WTC11 (cell line): ENCODE results near the gene APOL1. TPM values are rescaled to one million over a fixed set of nuclear protein-coding genes. Genes with fewer than 3 reads are reported as not detected.
A peak's percentile ranks its signal among the peaks of the same experiment; 100 is the strongest.

ENCODE experiments used
- ATAC-seq: fragments of 200-7000 bp; cut with Tn5 transposase; 2 replicates; pipeline ENCODE4 v1.10.0; 2021; ENCODE audit warnings: mild to moderate bottlenecking, moderate library complexity
- CTCF ChIA-PET: fragments of 300-600 bp; sonication (Branson Sonifier 250); formaldehyde crosslinking; loops from one replicate; lab custom pipeline; 2021; ENCODE audit warnings: antibody characterized with exemption; lab: Charles Lee
- POLR2A ChIA-PET: fragments of 350-600 bp; sonication (Branson Sonifier 250); formaldehyde crosslinking; loops from one replicate; lab custom pipeline; 2021; ENCODE audit warnings: antibody characterized with exemption; lab: Charles Lee
- DNase-seq: peaks from one replicate; pipeline ENCODE4 v3.0.0; 2021; ENCODE audit warnings: low spot score
- H3K27ac Mint-ChIP-seq: 2 replicates; pipeline ENCODE4 v1.8.0; 2021; ENCODE audit warnings: mixed read lengths
- H3K27me3 Mint-ChIP-seq: 2 replicates; pipeline ENCODE4 v1.8.0; 2021; ENCODE audit warnings: low read depth, mild to moderate bottlenecking, moderate library complexity, mixed read lengths
- H3K36me3 Mint-ChIP-seq: 2 replicates; pipeline ENCODE4 v1.8.0; 2021; ENCODE audit warnings: mixed read lengths
- H3K4me1 Mint-ChIP-seq: 2 replicates; pipeline ENCODE4 v1.8.0; 2022; ENCODE audit warnings: mixed read lengths
- H3K4me3 Mint-ChIP-seq: 2 replicates; pipeline ENCODE4 v1.8.0; 2021; ENCODE audit warnings: mild to moderate bottlenecking, moderate library complexity, mixed read lengths
- H3K9me3 Mint-ChIP-seq: 2 replicates; pipeline ENCODE4 v1.8.0; 2021; ENCODE audit warnings: mixed read lengths
- CBFB ChIP-seq: sonication (generic); formaldehyde crosslinking; IDR thresholded peaks from 2 replicates; pipeline ENCODE4 v1.8.1; 2022; ENCODE audit warnings: mild to moderate bottlenecking, low read depth, missing genetic modification reagents
- IRF2 ChIP-seq: sonication (generic); formaldehyde crosslinking; IDR thresholded peaks from 2 replicates; pipeline ENCODE4 v1.8.0; 2022; ENCODE audit warnings: low read depth, missing genetic modification reagents, borderline replicate concordance
- NFE2L1 ChIP-seq: sonication (generic); formaldehyde crosslinking; IDR thresholded peaks from 2 replicates; pipeline ENCODE4 v1.8.1; 2023; ENCODE audit warnings: missing genetic modification reagents
- PRRX2 ChIP-seq: fragments of 250-450 bp; sonication (Bioruptor Pico); IDR thresholded peaks from 2 replicates; pipeline ENCODE4 v1.8.0; 2021; ENCODE audit warnings: mild to moderate bottlenecking
- TEAD4 ChIP-seq: sonication (generic); formaldehyde crosslinking; IDR thresholded peaks from 2 replicates; pipeline ENCODE4 v1.8.0; 2022; ENCODE audit warnings: mild to moderate bottlenecking, missing genetic modification reagents
- ZNF138 ChIP-seq: sonication (generic); formaldehyde crosslinking; conservative IDR thresholded peaks from 2 replicates; pipeline ENCODE4 v1.8.1; 2022; ENCODE audit warnings: mild to moderate bottlenecking, moderate library complexity, missing genetic modification reagents
- ZNF219 ChIP-seq: sonication (generic); formaldehyde crosslinking; IDR thresholded peaks from 2 replicates; pipeline ENCODE4 v1.8.0; 2023; ENCODE audit warnings: missing genetic modification reagents, mild to moderate bottlenecking, borderline replicate concordance
- ZNF416 ChIP-seq: fragments of 250-450 bp; sonication (Bioruptor Pico); IDR thresholded peaks from 2 replicates; pipeline ENCODE4 v1.9.0; 2021; ENCODE audit warnings: mild to moderate bottlenecking, inconsistent platforms
- ZNF423 ChIP-seq: fragments of 250-450 bp; sonication (Bioruptor Pico); IDR thresholded peaks from 2 replicates; pipeline ENCODE4 v2.1.2; 2022; ENCODE audit warnings: mild to moderate bottlenecking, moderate library complexity
- total RNA-seq: library from RNA; stranded (reverse); gene quantifications from 3 replicates; pipeline ENCODE4 v1.2.3, GENCODE V29; 2021
- TF ChIP-seq, protein P1 (sequence below): fragments of 250-450 bp; sonication (Bioruptor Pico); IDR thresholded peaks from 2 replicates; pipeline ENCODE4 v1.9.0; 2021; ENCODE audit warnings: mild to moderate bottlenecking
- TF ChIP-seq, protein P2 (sequence below): sonication (generic); formaldehyde crosslinking; IDR thresholded peaks from 2 replicates; pipeline ENCODE4 v1.8.1; 2023; ENCODE audit warnings: mild to moderate bottlenecking, missing genetic modification reagents, borderline replicate concordance
- TF ChIP-seq, protein P3 (sequence below): fragments of 250-450 bp; sonication (Bioruptor Pico); IDR thresholded peaks from 2 replicates; pipeline ENCODE4 v1.9.0; 2021; ENCODE audit warnings: mild to moderate bottlenecking
- TF ChIP-seq, protein P4 (sequence below): sonication (generic); formaldehyde crosslinking; IDR thresholded peaks from 2 replicates; pipeline ENCODE4 v1.8.0; 2022; ENCODE audit warnings: missing genetic modification reagents

APOL1 gene
- total RNA-seq, 1 experiment from 2014 or later = 0.35 TPM

DNA sequence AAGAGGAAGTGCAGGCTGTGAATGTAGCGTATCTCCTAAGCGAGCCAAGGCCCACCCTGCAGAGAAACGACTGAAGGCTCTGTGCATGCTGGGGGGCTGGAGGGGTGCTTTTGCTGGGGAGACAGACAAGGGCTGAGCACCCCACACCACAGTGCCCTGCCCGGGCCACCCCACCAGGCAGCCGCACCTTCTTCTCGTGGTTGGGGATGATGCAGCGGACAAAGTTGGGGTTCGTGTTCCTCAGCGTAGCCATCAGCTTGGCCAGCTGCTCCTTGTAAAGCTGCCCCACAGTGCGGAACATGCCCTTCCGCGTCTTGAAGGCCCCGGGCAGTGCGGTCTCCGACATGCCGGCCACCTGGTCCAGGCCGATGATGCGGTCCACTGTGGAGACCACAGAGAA, 53.3 kb downstream of the APOL1 start:
- Mint-ChIP-seq H3K27me3 (no peaks in the 10 kb centered on the region), H3K27ac (peak overlapping the region; percentile 36; the same call in 1 of the 2 replicates), H3K4me3 (no peak overlapping the region), H3K4me1 (no peaks in the 10 kb centered on the region), H3K36me3 (peaks cover 72% of the 10 kb centered on the region), H3K9me3 (no peaks in the 10 kb centered on the region)
- ChIA-PET POLR2A (no interaction called here), CTCF (interaction anchor here (1.7 kb wide), 1 partner anchor 164 kb away, joined by 6 read pairs; no protein-coding TSS in a partner anchor)
- DNase-seq = no peak
- no peak for ATAC-seq
- TF ChIP-seq IRF2 (CRISPR knock-in tag) (no peak), NFE2L1 (CRISPR knock-in tag) (no peak), CBFB (CRISPR knock-in tag) (no peak), ZNF416 (CRISPR knock-in tag) (no peak), ZNF423 (CRISPR knock-in tag) (no peak), PRRX2 (CRISPR knock-in tag) (no peak), TEAD4 (CRISPR knock-in tag) (no peak), ZNF219 (CRISPR knock-in tag) (no peak), ZNF138 (CRISPR knock-in tag) (no peak)
- TF ChIP-seq, protein P1, sequence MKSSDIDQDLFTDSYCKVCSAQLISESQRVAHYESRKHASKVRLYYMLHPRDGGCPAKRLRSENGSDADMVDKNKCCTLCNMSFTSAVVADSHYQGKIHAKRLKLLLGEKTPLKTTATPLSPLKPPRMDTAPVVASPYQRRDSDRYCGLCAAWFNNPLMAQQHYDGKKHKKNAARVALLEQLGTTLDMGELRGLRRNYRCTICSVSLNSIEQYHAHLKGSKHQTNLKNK (CRISPR knock-in tag) = no peak
- TF ChIP-seq, protein P2, sequence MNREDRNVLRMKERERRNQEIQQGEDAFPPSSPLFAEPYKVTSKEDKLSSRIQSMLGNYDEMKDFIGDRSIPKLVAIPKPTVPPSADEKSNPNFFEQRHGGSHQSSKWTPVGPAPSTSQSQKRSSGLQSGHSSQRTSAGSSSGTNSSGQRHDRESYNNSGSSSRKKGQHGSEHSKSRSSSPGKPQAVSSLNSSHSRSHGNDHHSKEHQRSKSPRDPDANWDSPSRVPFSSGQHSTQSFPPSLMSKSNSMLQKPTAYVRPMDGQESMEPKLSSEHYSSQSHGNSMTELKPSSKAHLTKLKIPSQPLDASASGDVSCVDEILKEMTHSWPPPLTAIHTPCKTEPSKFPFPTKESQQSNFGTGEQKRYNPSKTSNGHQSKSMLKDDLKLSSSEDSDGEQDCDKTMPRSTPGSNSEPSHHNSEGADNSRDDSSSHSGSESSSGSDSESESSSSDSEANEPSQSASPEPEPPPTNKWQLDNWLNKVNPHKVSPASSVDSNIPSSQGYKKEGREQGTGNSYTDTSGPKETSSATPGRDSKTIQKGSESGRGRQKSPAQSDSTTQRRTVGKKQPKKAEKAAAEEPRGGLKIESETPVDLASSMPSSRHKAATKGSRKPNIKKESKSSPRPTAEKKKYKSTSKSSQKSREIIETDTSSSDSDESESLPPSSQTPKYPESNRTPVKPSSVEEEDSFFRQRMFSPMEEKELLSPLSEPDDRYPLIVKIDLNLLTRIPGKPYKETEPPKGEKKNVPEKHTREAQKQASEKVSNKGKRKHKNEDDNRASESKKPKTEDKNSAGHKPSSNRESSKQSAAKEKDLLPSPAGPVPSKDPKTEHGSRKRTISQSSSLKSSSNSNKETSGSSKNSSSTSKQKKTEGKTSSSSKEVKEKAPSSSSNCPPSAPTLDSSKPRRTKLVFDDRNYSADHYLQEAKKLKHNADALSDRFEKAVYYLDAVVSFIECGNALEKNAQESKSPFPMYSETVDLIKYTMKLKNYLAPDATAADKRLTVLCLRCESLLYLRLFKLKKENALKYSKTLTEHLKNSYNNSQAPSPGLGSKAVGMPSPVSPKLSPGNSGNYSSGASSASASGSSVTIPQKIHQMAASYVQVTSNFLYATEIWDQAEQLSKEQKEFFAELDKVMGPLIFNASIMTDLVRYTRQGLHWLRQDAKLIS = no peak
- TF ChIP-seq, protein P3, sequence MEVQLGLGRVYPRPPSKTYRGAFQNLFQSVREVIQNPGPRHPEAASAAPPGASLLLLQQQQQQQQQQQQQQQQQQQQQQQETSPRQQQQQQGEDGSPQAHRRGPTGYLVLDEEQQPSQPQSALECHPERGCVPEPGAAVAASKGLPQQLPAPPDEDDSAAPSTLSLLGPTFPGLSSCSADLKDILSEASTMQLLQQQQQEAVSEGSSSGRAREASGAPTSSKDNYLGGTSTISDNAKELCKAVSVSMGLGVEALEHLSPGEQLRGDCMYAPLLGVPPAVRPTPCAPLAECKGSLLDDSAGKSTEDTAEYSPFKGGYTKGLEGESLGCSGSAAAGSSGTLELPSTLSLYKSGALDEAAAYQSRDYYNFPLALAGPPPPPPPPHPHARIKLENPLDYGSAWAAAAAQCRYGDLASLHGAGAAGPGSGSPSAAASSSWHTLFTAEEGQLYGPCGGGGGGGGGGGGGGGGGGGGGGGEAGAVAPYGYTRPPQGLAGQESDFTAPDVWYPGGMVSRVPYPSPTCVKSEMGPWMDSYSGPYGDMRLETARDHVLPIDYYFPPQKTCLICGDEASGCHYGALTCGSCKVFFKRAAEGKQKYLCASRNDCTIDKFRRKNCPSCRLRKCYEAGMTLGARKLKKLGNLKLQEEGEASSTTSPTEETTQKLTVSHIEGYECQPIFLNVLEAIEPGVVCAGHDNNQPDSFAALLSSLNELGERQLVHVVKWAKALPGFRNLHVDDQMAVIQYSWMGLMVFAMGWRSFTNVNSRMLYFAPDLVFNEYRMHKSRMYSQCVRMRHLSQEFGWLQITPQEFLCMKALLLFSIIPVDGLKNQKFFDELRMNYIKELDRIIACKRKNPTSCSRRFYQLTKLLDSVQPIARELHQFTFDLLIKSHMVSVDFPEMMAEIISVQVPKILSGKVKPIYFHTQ (CRISPR knock-in tag) = no peak

DNA sequence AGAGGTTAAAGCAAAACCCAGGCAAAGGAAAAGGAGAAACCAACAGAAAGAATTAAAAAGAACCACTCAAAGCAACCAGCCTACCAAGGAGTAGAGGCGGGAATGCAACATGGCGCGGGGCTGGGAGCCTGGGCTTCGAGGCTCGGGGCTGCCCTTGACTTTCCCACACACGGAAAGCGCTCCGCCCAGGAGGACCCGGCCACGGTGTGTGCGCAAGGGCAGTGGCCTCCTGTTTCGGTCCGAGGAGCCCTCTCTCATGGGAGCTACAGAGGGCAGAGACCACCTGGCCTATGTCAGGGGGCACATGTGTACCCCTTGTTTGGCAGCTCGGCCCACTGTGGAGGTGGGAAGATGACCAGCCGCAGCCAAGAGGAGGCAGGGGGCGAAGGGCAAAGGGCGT, 55.9 kb downstream of the APOL1 start:
- TF ChIP-seq, protein P4, sequence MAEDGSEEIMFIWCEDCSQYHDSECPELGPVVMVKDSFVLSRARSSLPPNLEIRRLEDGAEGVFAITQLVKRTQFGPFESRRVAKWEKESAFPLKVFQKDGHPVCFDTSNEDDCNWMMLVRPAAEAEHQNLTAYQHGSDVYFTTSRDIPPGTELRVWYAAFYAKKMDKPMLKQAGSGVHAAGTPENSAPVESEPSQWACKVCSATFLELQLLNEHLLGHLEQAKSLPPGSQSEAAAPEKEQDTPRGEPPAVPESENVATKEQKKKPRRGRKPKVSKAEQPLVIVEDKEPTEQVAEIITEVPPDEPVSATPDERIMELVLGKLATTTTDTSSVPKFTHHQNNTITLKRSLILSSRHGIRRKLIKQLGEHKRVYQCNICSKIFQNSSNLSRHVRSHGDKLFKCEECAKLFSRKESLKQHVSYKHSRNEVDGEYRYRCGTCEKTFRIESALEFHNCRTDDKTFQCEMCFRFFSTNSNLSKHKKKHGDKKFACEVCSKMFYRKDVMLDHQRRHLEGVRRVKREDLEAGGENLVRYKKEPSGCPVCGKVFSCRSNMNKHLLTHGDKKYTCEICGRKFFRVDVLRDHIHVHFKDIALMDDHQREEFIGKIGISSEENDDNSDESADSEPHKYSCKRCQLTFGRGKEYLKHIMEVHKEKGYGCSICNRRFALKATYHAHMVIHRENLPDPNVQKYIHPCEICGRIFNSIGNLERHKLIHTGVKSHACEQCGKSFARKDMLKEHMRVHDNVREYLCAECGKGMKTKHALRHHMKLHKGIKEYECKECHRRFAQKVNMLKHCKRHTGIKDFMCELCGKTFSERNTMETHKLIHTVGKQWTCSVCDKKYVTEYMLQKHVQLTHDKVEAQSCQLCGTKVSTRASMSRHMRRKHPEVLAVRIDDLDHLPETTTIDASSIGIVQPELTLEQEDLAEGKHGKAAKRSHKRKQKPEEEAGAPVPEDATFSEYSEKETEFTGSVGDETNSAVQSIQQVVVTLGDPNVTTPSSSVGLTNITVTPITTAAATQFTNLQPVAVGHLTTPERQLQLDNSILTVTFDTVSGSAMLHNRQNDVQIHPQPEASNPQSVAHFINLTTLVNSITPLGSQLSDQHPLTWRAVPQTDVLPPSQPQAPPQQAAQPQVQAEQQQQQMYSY = no peak
- H3K4me3 Mint-ChIP-seq = no peak overlapping the region
- no peak overlapping the region for H3K27ac Mint-ChIP-seq
- H3K27me3 Mint-ChIP-seq = no peaks in the 10 kb centered on the region
- H3K9me3 Mint-ChIP-seq = no peaks in the 10 kb centered on the region
- CTCF ChIA-PET = interaction anchor here (1.1 to 1.2 kb wide), 2 partner anchors 161 to 177 kb away, joined by 4 read pairs; no protein-coding TSS in a partner anchor
- POLR2A ChIA-PET = no interaction called here
- no peak for ATAC-seq
- H3K4me1 Mint-ChIP-seq = no peaks in the 10 kb centered on the region
- no peak for DNase-seq
- peaks cover 76% of the 10 kb centered on the region for H3K36me3 Mint-ChIP-seq
